ENCODE results near the gene PRXL2C. TPM values are rescaled to one million over a fixed set of nuclear protein-coding genes. Genes with fewer than 3 reads are reported as not detected.
"Not testable (repeated sequence)": the region's sequence is repeated elsewhere in the genome, so short reads cannot be mapped to it uniquely, and the experiment has no call there.

Gene PRXL2C
- total and polyA plus RNA-seq, 10 of the 15 experiments (the other 5 are each of a cell fraction or from before 2014, with no cell fraction given), result 4.0 to 16.0 (median 7.4) TPM

GRCh38 chr9:96674906-96675538 is 19.9 kb upstream of the PRXL2C start (continued):
- TF ChIP-seq ZBTB40 (IDR thresholded peaks at IDR 0.05; ENCODE audit: borderline replicate concordance) (no peak), NR2C2 (IDR thresholded peaks at IDR 0.05; ENCODE audit: borderline replicate concordance, control insufficient read depth, insufficient read length, low read depth) (no peak), KLF5 (IDR thresholded peaks at IDR 0.05; ENCODE audit: partially characterized antibody) (no peak), ZBED1 (IDR thresholded peaks at IDR 0.05; ENCODE audit: borderline replicate concordance) (no peak), ZNF687 (IDR thresholded peaks at IDR 0.05) (no peak), BRCA1 (IDR thresholded peaks at IDR 0.05; ENCODE audit: low read depth, low read length) (no peak), GATAD2B (conservative IDR thresholded peaks at IDR 0.05; ENCODE audit: low read depth) (no peak)

- H4K20me1 ChIP-seq (ENCODE audit: control insufficient read depth, insufficient read depth); SMC1A ChIA-PET (ENCODE audit: uncharacterized antibody, unreplicated experiment); H3K4me2 ChIP-seq (ENCODE audit: control insufficient read depth, insufficient read depth); ATAC-seq; H3K9ac ChIP-seq (ENCODE audit: control insufficient read depth, insufficient read depth, low read length); H3K79me2 ChIP-seq (ENCODE audit: control insufficient read depth, insufficient read depth, low read length); H3K27ac ChIP-seq (ENCODE audit: control insufficient read depth, insufficient read depth); DNase-seq (ENCODE audit: low read depth, low spot score); H3K36me3 ChIP-seq (ENCODE audit: control insufficient read depth in 2 of 2, insufficient read depth in 2 of 2, low read length in 1 of 2); H3K27me3 ChIP-seq (replicated peaks in 1 of 2; ENCODE audit: control insufficient read depth in 2 of 2, insufficient read depth in 2 of 2, low read length in 1 of 2); H2AFZ ChIP-seq (ENCODE audit: control insufficient read depth, low read depth, low read length); FAIRE-seq; CTCF ChIA-PET; BruUV-seq (replicated peaks); in situ Hi-C loops (cut with MboI); H3K9me3 ChIP-seq (replicated peaks; ENCODE audit: control insufficient read depth, insufficient read depth, low read length); POLR2A ChIA-PET; H3K4me3 ChIP-seq; H3K4me1 ChIP-seq (ENCODE audit: control insufficient read depth, insufficient read depth, low read length); intact Hi-C loops (cut with micrococcal nuclease; ENCODE audit: unreplicated experiment); RAD21 ChIA-PET (ENCODE audit: unreplicated experiment): not testable (repeated sequence)
- WGBS (ENCODE audit: insufficient coverage, insufficient replicate concordance, low lambda C conversion rate, missing lambda C conversion rate), result 68% methylated on average over 4 of the region's 4 CpGs
These were observed 18.7 kb upstream of the PRXL2C start for GRCh38 chr9:96673786-96674185.
